Inflammatory macrophage (primary cell): ENCODE results near the gene AMPH.

Experiments
- DNase-seq, 2 donors: peaks; one replicate each; pipeline ENCODE4 v3.0.0-alpha.2; 2020 to 2022
- total RNA-seq, 18 experiments: gene quantifications; one replicate each; lab custom pipeline; 2026; ENCODE audit warnings: mixed read lengths in 6 of 18, inconsistent platforms in 2 of 18; lab: John Stamatoyannopoulos, UW

Gene AMPH
- total RNA-seq = 0 to 10.3 (median 0.15) reads per million in 18 experiments

- DNase-seq = no peak
Observed at GRCh38 chr7:38630720-38631673, at the start of gene AMPH. Gene AMPH (minus strand): TSS chr7:38631373. CDS start chr7:38631351, 22 bp downstream.

GRCh38 chr7:38679419-38679818 is 48.2 kb upstream of the AMPH start:
- DNase-seq = peak; percentile 25 to 34

GRCh38 chr7:38678698-38679054 is 47.5 kb upstream of the AMPH start:
- DNase-seq = no peak

GRCh38 chr7:38677981-38678697 is 47.0 kb upstream of the AMPH start:
- peak in 1 of 2 donors; percentile 24 for DNase-seq

DNA sequence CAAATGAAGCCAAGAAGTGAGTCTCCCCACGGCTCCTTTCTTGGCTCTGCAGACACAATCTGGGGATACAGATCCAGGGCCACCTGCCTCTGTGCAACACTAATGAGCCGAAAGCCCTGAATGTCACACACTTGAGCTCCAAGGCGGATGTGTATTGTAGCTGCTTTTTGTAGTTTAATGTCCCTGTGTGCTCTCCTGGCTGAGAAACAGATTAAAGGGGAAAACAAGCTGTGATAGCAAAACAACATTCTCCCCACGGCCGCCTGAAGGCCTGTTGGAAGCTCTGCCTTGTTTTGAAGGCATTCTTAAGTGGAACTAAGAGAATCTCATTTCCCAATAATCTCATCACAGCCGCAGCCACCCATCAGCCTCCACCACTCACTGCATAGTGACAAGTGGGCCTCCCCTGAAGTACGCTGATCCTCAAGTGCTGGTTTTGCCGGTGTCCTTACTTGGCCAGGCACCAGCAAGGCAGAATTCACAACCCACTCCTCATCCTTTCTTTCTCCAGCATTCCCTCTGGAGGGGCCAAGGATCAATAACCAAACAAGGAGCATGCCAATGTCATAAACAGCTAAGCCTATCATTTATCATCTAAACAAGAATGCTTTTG is 44.4 kb upstream of the AMPH start:
- no peak for DNase-seq

DNA sequence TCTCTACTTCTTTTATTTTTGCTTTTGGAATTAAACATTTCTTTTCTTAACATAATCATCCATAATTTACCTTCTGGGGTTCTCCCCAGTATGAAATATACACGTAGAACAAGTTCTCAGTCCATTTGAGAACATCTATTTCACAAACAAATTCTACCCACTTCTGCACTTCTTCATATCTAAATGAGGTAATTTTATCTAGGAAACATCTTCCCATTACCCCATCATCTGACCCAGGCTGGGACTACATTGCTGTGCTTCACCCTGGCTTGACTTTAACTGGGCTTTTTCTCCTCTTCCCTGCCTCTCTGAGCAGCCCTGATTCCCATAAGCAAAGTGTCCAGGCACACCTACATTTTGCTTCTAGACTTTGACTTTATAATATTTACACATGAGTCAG is 43.3 kb upstream of the AMPH start:
- peak; percentile 28 to 61 for DNase-seq

DNA sequence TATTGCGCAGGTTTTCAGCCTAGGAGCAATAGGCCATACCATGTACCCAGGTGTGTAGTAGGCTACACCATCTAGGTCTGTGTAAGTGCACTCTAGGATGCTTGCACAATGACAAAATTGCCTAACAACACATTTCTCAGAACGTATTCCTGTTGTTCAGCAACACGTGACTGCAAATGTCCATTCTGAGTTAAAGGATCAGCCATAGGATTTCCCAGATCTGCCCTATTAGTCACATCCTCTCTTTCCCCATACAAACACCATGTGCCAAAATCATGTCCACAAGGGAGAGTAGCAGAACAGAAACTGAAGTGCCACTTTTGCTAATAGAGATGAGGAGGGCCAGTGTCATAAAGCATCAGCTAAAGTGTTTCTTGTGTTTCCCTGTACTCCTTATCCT is 42.6 kb upstream of the AMPH start:
- DNase-seq = peak; percentile 93 to 97

GRCh38 chr7:38671911-38672905 is 41.0 kb upstream of the AMPH start:
- DNase-seq = peak; percentile 31 to 50

GRCh38 chr7:38669965-38670520 is 38.9 kb upstream of the AMPH start:
- DNase-seq = peak in 1 of 2 donors; percentile 19

- DNase-seq = no peak
Observed at GRCh38 chr7:38664972-38665371, 33.8 kb upstream of the AMPH start.

DNA sequence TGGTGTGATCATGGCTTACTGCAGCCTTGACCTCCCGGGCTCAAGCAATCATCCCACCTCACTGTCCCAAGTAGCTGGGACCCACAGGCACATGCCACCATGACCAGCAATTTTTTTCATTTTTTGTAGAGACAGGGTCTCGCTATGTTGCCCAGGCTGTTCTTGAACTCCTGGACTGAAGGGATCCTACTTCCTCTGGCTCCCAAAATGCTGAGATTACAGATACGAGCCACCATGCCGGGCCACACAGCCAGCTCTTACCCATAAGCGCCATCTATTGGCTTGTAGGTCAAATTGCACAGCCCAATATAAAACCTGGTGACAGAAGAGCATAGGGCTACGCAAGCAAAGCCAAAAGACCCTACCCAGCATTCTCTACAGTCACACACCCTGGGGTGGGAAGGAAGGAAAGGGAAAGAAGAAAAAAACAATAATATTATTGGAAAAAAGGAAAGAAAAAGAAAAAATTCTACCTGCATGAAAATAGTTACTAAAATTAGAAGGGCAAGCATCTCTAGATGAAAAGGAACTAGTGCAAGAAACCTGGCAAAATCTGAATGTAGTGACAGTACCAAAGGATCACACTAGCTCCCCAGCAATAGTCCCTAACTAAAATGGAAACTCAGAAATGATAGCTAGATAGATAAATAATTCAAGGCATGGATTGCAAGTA is 29.4 kb upstream of the AMPH start:
- DNase-seq = peak; percentile 65 to 77

- no peak for DNase-seq
Observed at GRCh38 chr7:38659931-38660330, 28.8 kb upstream of the AMPH start.

GRCh38 chr7:38658921-38659320 is 27.7 kb upstream of the AMPH start:
- DNase-seq = peak; percentile 32 to 47

DNA sequence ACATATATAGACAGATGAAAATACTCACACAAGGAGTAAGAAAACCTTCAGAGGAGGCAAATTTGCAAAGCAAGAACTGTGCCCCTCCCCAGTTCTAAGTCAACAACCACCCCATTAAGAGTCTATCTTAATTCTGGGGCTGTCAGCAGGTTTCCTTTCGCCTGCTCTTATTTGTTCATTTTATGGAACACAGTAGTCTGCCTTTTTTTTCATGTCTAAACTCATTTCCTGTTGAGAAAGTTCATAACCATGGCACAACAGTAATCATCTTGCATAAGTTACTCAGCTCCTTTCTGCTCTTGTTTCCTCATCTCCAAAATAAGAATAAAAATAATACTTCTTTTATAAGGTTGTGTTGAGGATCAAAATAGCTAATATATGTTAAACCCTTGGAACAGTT is 25.8 kb upstream of the AMPH start:
- DNase-seq = peak; percentile 60 to 92

- no peak for DNase-seq
Observed at GRCh38 chr7:38655833-38656774, 24.9 kb upstream of the AMPH start.

DNA sequence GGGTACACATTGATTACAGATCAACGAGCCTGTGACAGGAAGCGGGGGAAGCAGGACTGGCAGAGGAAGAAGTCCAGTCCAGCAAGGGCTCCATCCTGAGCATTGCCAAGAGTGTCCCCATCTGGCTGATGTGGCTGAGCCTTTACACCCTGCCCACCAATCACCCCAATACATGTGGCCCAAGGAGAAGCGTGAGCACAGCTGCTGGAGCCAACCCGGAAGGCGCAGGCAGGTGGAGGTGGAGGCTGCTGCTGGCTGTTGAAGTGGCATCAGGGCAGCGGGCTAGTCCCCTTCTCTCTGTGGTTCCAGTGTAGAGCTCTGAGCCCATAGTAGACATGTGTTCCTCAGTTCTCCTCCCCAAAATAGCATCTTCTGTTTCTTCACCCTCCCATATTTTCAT is 6.8 kb upstream of the AMPH start:
- DNase-seq = no peak

GRCh38 chr7:38632411-38632810 is 1.2 kb upstream of the AMPH start:
- DNase-seq = no peak

DNA sequence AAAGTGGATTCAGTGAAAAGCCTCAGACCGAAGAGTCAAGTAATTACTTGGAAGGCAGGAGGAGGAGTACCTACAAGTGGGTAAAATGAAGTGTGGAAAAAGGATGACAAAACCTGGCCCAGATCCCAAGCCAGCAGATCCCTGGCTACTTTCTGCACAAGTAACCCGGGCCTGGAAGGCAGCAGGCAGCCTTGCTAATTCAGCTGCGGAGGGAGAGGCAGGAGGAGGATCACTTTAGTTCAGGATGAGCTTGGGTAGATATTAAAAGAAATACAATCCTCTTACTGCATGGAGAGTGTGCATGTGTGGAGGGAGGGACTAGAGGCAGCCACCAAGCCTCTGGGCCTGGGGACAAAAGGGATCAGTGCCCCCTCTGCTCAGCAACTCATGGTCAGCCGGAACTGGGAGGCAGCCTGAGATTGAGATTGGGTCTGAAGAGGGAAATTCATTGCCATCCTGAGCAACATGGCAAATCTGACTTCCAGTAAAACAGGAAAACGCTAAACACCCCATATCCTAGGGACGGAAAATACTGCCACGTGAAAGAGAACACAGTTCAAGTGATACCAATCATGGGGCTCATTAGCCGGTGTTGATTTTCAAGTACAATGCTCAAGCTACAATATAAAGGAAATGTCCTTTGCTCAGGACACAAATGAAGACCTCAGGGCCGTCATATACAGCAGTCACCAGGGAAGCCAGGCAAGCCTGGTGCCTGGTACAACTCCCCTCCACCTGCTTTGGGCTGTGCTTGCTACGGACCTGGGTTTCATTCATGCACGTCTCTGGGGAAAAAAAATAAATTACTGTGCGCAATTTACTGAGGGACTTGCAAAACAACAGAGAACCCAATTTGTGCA is 1.3 kb downstream of the AMPH start:
- no peak for DNase-seq
